IMR-90 (cell line): ENCODE measurements around the gene TSEN15.

Experiments used
- BHLHE40 ChIP-seq: fragments of 150-350 bp; IDR thresholded peaks from 2 replicates; pipeline ENCODE4 v1.6.1; 2016; ENCODE audit warnings: mild to moderate bottlenecking, low read depth, low read length
- CEBPB ChIP-seq: IDR thresholded peaks from 2 replicates; pipeline ENCODE4 v1.6.1; 2012; ENCODE audit warnings: low read depth, low read length, improper control_type of control experiment
- CHD1 ChIP-seq: IDR thresholded peaks from 2 replicates; pipeline ENCODE4 v1.6.1; 2012; ENCODE audit warnings: low read depth, low read length, improper control_type of control experiment
- CTCF ChIP-seq: conservative IDR thresholded peaks from 2 replicates; pipeline ENCODE4 v1.5.1; 2012; ENCODE audit warnings: mild to moderate bottlenecking, low read depth, low read length, improper control_type of control experiment
- FOS ChIP-seq: fragments of 150-350 bp; IDR thresholded peaks from 2 replicates; pipeline ENCODE4 v1.6.1; 2016; ENCODE audit warnings: low read depth, low read length
- MAZ ChIP-seq: IDR thresholded peaks from 2 replicates; pipeline ENCODE4 v1.6.1; 2012; ENCODE audit warnings: low read depth, mild to moderate bottlenecking, low read length, improper control_type of control experiment, moderate library complexity, borderline replicate concordance
- MXI1 ChIP-seq: IDR thresholded peaks from 2 replicates; pipeline ENCODE4 v1.6.1; 2012; ENCODE audit warnings: low read depth, mild to moderate bottlenecking, low read length, moderate library complexity, borderline replicate concordance
- POLR2A ChIP-seq: IDR thresholded peaks from 2 replicates; pipeline ENCODE4 v1.6.1; 2012; ENCODE audit warnings: mild to moderate bottlenecking, low read depth, low read length
- RAD21 ChIP-seq: IDR thresholded peaks from 2 replicates; pipeline ENCODE4 v1.6.1; 2012; ENCODE audit warnings: low read length, improper control_type of control experiment
- RCOR1 ChIP-seq: IDR thresholded peaks from 2 replicates; pipeline ENCODE4 v1.6.1; 2012; ENCODE audit warnings: mild to moderate bottlenecking, low read length, improper control_type of control experiment; ENCODE audit not compliant: insufficient replicate concordance
- RFX5 ChIP-seq: IDR thresholded peaks from 2 replicates; pipeline ENCODE4 v1.8.0; 2012; ENCODE audit warnings: low read depth, mild to moderate bottlenecking, low read length, moderate library complexity
- SMC3 ChIP-seq: fragments of 150-350 bp; IDR thresholded peaks from 2 replicates; pipeline ENCODE4 v1.6.1; 2016; ENCODE audit warnings: low read depth, mild to moderate bottlenecking, antibody characterized with exemption, low read length, moderate library complexity
- USF2 ChIP-seq: fragments of 150-350 bp; IDR thresholded peaks from 2 replicates; pipeline ENCODE4 v1.6.1; 2017; ENCODE audit warnings: mild to moderate bottlenecking, antibody characterized with exemption, low read length, low read depth

- TF ChIP-seq POLR2A (no peak), CTCF (no peak), RFX5 (no peak), SMC3 (no peak), FOS (no peak), MXI1 (no peak), USF2 (no peak), RCOR1 (no peak), BHLHE40 (no peak), CHD1 (no peak), MAZ (no peak), RAD21 (no peak), CEBPB (no peak)
Observed at GRCh38 chr1:184027826-184028695, 23.5 kb upstream of the TSEN15 start.
